Measurements from ENCODE around the gene PTPRN2. TPM values are rescaled to one million over a fixed set of nuclear protein-coding genes. Genes with fewer than 3 reads are reported as not detected.

PTPRN2 gene
- total RNA-seq, 1 experiment from 2014 or later, result 0.11 TPM

DNA sequence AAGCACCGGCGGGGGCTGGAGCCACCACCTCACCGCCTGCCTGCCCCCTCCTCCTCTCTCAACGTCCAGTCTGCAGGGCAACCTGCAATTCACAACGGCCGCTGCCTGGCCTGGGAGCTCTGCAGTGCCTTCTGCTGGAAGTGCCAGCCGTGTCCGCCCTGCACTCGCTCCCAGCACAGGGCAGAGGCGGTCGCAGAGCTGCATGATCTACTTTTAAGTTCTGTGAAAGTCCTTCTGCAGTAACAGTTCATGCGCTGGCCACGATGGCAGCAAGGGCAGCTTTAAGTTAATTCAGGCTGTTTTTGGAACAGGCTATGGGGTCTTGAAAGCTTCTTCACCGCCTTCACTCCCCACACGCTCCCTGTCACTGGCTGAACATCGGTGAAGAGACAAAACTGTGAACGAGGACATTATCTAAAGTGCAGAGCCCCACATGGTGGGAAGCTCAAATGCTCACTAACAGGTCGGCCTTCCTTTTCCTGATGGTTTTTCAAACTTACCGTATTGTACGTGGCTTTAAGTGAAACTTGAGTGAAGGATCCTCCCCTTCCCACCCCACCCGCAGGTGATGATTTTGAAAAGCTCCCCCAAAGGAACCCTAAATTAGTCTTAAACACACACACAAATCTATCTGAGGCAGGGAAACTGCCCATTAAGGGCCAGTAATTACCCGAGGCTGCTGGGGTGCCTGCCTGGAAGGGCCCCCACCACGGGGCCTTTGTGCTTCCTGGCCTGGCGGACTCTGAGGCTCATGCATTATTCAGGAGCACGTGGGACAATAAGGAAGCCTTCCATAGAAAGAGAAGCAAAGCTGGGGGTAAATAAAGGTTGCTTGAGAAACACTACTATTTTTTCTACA is 746.5 kb downstream of the PTPRN2 start:
- intact Hi-C loops (cut with micrococcal nuclease; ENCODE audit: unreplicated experiment), result no loop called here
- H3K27ac ChIP-seq (ENCODE audit: low read depth, low read length, poor library complexity, severe bottlenecking), result no peak overlapping the region

DNA sequence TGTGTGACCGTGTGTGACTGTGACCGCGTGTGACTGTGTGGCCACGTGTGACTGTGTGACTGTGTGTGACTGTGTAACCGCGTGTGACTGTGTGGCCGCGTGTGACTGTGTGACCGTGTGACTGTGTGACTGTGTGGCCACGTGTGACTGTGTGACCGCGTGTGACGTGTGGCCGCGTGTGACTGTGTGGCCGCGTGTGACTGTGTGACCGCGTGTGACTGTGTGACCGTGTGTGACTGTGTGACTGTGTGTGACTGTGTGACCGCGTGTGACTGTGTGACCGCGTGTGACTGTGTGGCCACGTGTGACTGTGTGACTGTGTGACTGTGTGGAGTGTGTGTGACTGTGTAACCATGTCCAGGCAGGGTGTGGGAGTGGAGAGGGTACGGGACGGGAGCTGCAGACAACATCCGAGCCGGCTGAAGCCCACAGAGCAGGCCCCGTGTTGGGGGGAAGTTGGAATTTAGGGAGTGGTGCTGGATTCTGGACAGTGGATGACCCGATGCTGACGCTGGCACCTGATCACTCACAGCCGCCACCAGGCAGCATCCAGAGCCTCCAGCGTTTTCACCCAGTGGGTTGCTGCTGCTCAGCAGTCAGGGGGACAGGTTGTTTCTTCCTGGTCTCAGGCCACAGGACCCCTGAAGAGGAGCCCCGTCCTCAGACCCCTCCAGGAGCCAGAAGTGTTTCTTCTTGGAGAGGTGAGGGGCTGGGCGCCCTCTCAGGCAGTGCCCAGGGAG is 747.3 kb downstream of the PTPRN2 start:
- CTCF ChIA-PET, result no interaction called here
- Histone ChIP-seq H3K4me1 (ENCODE audit: insufficient read depth, low read length, poor library complexity, severe bottlenecking) (no peaks in the 10 kb centered on the region), H3K9me3 (ENCODE audit: low read depth, low read length, poor library complexity, severe bottlenecking) (peaks cover 18% of the 10 kb centered on the region), H3K4me3 (ENCODE audit: low read depth, low read length, poor library complexity, severe bottlenecking) (no peak overlapping the region), H3K27me3 (replicated peaks; ENCODE audit: insufficient read depth, low read depth, low read length, poor library complexity) (peaks cover 36% of the 10 kb centered on the region), H3K36me3 (ENCODE audit: insufficient read depth, low read length, poor library complexity, severe bottlenecking) (no peaks in the 10 kb centered on the region), H3K27ac (ENCODE audit: low read depth, low read length, poor library complexity, severe bottlenecking) (no peak overlapping the region)
- POLR2A ChIA-PET (ENCODE audit: low non-redundant PET), result no interaction called here
- no peak for TF ChIP-seq EZH2 (IDR thresholded peaks at IDR 0.05; ENCODE audit: borderline replicate concordance, low read depth, low read length, poor library complexity, severe bottlenecking)
- TF ChIP-seq, protein P1, sequence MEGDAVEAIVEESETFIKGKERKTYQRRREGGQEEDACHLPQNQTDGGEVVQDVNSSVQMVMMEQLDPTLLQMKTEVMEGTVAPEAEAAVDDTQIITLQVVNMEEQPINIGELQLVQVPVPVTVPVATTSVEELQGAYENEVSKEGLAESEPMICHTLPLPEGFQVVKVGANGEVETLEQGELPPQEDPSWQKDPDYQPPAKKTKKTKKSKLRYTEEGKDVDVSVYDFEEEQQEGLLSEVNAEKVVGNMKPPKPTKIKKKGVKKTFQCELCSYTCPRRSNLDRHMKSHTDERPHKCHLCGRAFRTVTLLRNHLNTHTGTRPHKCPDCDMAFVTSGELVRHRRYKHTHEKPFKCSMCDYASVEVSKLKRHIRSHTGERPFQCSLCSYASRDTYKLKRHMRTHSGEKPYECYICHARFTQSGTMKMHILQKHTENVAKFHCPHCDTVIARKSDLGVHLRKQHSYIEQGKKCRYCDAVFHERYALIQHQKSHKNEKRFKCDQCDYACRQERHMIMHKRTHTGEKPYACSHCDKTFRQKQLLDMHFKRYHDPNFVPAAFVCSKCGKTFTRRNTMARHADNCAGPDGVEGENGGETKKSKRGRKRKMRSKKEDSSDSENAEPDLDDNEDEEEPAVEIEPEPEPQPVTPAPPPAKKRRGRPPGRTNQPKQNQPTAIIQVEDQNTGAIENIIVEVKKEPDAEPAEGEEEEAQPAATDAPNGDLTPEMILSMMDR (conservative IDR thresholded peaks at IDR 0.05; ENCODE audit: low read depth, low read length), result no peak
- no TSS peak for BruUV-seq (replicated peaks)
- intact Hi-C loops (cut with micrococcal nuclease; ENCODE audit: unreplicated experiment), result no loop called here
- DNase-seq (ENCODE audit: low spot score), result no peak

More for the DNA sequence above, 746.5 kb downstream of the PTPRN2 start:
- ChIA-PET POLR2A (ENCODE audit: low non-redundant PET) (no interaction called here), CTCF (no interaction called here)
- no peak for TF ChIP-seq EZH2 (IDR thresholded peaks at IDR 0.05; ENCODE audit: borderline replicate concordance, low read depth, low read length, poor library complexity, severe bottlenecking)
- TF ChIP-seq, protein P1 (conservative IDR thresholded peaks at IDR 0.05; ENCODE audit: low read depth, low read length), result no peak
- Histone ChIP-seq H3K9me3 (ENCODE audit: low read depth, low read length, poor library complexity, severe bottlenecking) (peaks cover 18% of the 10 kb centered on the region), H3K4me1 (ENCODE audit: insufficient read depth, low read length, poor library complexity, severe bottlenecking) (no peaks in the 10 kb centered on the region), H3K4me3 (ENCODE audit: low read depth, low read length, poor library complexity, severe bottlenecking) (no peak overlapping the region), H3K27me3 (replicated peaks; ENCODE audit: insufficient read depth, low read depth, low read length, poor library complexity) (peaks cover 43% of the 10 kb centered on the region), H3K36me3 (ENCODE audit: insufficient read depth, low read length, poor library complexity, severe bottlenecking) (no peaks in the 10 kb centered on the region)
- BruUV-seq (replicated peaks), result no TSS peak
- DNase-seq (ENCODE audit: low spot score), result no peak

DNA sequence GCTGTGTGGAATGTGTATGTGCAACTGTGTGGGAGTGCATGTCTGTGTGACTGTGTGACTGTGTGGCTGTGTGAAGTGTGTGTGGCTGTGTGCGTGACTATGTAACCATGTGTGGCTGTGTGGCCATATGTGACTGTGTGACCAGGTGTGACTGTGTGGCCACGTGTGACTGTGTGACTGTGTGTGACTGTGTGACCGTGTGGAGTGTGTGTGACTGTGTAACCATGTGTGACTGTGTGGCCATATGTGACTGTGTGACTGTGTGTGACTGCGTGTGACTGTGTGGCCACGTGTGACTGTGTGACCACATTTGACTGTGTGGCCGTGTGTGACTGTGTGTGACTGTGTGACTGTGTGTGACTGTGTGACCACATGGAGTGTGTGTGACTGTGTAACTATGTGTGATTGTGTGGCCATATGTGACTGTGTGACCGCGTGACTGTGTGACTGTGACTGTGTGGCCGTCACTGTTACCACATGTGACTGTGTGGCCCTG is 747.9 kb downstream of the PTPRN2 start:
- peaks cover 18% of the 10 kb centered on the region for H3K9me3 ChIP-seq (ENCODE audit: low read depth, low read length, poor library complexity, severe bottlenecking)
- no peaks in the 10 kb centered on the region for H3K4me1 ChIP-seq (ENCODE audit: insufficient read depth, low read length, poor library complexity, severe bottlenecking)
- no peaks in the 10 kb centered on the region for H3K36me3 ChIP-seq (ENCODE audit: insufficient read depth, low read length, poor library complexity, severe bottlenecking)
- peaks cover 31% of the 10 kb centered on the region for H3K27me3 ChIP-seq (replicated peaks; ENCODE audit: insufficient read depth, low read depth, low read length, poor library complexity)
- no peak overlapping the region for H3K4me3 ChIP-seq (ENCODE audit: low read depth, low read length, poor library complexity, severe bottlenecking)
- ChIA-PET POLR2A (ENCODE audit: low non-redundant PET) (no interaction called here), CTCF (no interaction called here)
- no peak for DNase-seq (ENCODE audit: low spot score)
- H3K27ac ChIP-seq (ENCODE audit: low read depth, low read length, poor library complexity, severe bottlenecking), result no peak overlapping the region
- BruUV-seq (replicated peaks), result no TSS peak
- intact Hi-C loops (cut with micrococcal nuclease; ENCODE audit: unreplicated experiment), result no loop called here
- no peak for TF ChIP-seq EZH2 (IDR thresholded peaks at IDR 0.05; ENCODE audit: borderline replicate concordance, low read depth, low read length, poor library complexity, severe bottlenecking)
- TF ChIP-seq, protein P1 (conservative IDR thresholded peaks at IDR 0.05; ENCODE audit: low read depth, low read length), result no peak

All from A673 (cell line).